Liver (tissue), 9 donors: Measurements from ENCODE around the gene IQCK. TPM values are rescaled to one million over a fixed set of nuclear protein-coding genes. Genes with fewer than 3 reads are reported as not detected.
A peak's percentile ranks its signal among the peaks of the same experiment; 100 is the strongest.

Experiments used
- DNase-seq: peaks from one replicate; pipeline ENCODE4 v3.0.0-alpha.2; 2017; ENCODE audit warnings: low spot score
- H3K27ac ChIP-seq, 2 donors: one replicate each; pipeline ENCODE4 v1.7.0; 2013; ENCODE audit warnings: inconsistent platforms in 2 of 2, low read length in 2 of 2, control low read depth in 1 of 2, low read depth in 1 of 2, mild to moderate bottlenecking in 1 of 2
- H3K27me3 ChIP-seq, 4 donors: one replicate each; pipeline versions ENCODE4 v1.6.1 to v1.7.0; 2013; ENCODE audit warnings: low read length in 3 of 4, inconsistent platforms in 1 of 4, mild to moderate bottlenecking in 1 of 4, moderate library complexity in 1 of 4; ENCODE audit not compliant: control insufficient read depth in 4 of 4, insufficient read depth in 4 of 4
- H3K36me3 ChIP-seq, 4 donors: one replicate each; pipeline versions ENCODE4 v1.6.1 to v1.7.0; 2013; ENCODE audit warnings: low read length in 3 of 4, mild to moderate bottlenecking in 3 of 4, low read depth in 1 of 4, moderate library complexity in 1 of 4; ENCODE audit not compliant: control insufficient read depth in 4 of 4, insufficient read depth in 3 of 4
- H3K4me1 ChIP-seq, 4 donors: one replicate each; pipeline versions ENCODE4 v1.6.1 to v1.7.0; 2013; ENCODE audit warnings: low read length in 3 of 4, mild to moderate bottlenecking in 3 of 4, moderate library complexity in 1 of 4; ENCODE audit not compliant: control insufficient read depth in 4 of 4, insufficient read depth in 4 of 4
- H3K4me3 ChIP-seq, 3 donors: one replicate each; pipeline versions ENCODE4 v1.6.1 to v1.7.0; 2013; ENCODE audit warnings: low read length in 3 of 3, control low read depth in 1 of 3, low read depth in 1 of 3, mild to moderate bottlenecking in 1 of 3
- H3K9ac ChIP-seq, 2 donors: one replicate each; pipeline ENCODE4 v1.7.0; 2013; ENCODE audit warnings: low read length in 2 of 2, mild to moderate bottlenecking in 2 of 2, moderate library complexity in 2 of 2, control low read depth in 1 of 2, low read depth in 1 of 2
- H3K9me3 ChIP-seq, 4 donors: one replicate each; pipeline versions ENCODE4 v1.6.1 to v1.7.0; 2013; ENCODE audit warnings: low read length in 3 of 4; ENCODE audit not compliant: control insufficient read depth in 4 of 4
- ATF3 ChIP-seq: IDR thresholded peaks from 2 replicates; pipeline ENCODE4 v1.6.1; 2016; ENCODE audit warnings: antibody characterized with exemption
- CTCF ChIP-seq: fragments of 150-350 bp; IDR thresholded peaks from 2 replicates; pipeline ENCODE4 v1.5.1; 2017; ENCODE audit warnings: improper control_type of control experiment, low read depth, low read length; ENCODE audit not compliant: missing input control
- EGR1 ChIP-seq, 2 donors: IDR thresholded peaks; 2 replicates each; pipeline ENCODE4 v1.6.1; 2016 to 2018; ENCODE audit warnings: antibody characterized with exemption in 2 of 2, low read depth in 2 of 2
- FOXA1 ChIP-seq: IDR thresholded peaks from 2 replicates; pipeline ENCODE4 v1.6.1; 2016; ENCODE audit warnings: antibody characterized with exemption
- FOXA2 ChIP-seq: IDR thresholded peaks from 2 replicates; pipeline ENCODE4 v1.6.1; 2016; ENCODE audit warnings: antibody characterized with exemption
- GABPA ChIP-seq, 2 donors: IDR thresholded peaks in 1 of 2; conservative IDR thresholded peaks in 1 of 2; 2 replicates each; pipeline ENCODE4 v1.6.1; 2016; ENCODE audit warnings: antibody characterized with exemption in 2 of 2, mild to moderate bottlenecking in 1 of 2, moderate library complexity in 1 of 2
- HNF4A ChIP-seq, 2 donors: conservative IDR thresholded peaks; 2 replicates each; pipeline ENCODE4 v1.6.1; 2016; ENCODE audit warnings: antibody characterized with exemption in 2 of 2, mild to moderate bottlenecking in 2 of 2
- HNF4G ChIP-seq: IDR thresholded peaks from 2 replicates; pipeline ENCODE4 v1.6.1; 2016; ENCODE audit warnings: antibody characterized with exemption
- MAX ChIP-seq: IDR thresholded peaks from 2 replicates; pipeline ENCODE4 v1.6.1; 2016; ENCODE audit warnings: antibody characterized with exemption
- RAD21 ChIP-seq, 2 donors: IDR thresholded peaks; 2 replicates each; pipeline ENCODE4 v1.6.1; 2016; ENCODE audit warnings: antibody characterized with exemption in 2 of 2, mild to moderate bottlenecking in 2 of 2
- REST ChIP-seq: IDR thresholded peaks from 2 replicates; pipeline ENCODE4 v1.6.1; 2016; ENCODE audit warnings: antibody characterized with exemption, mild to moderate bottlenecking
- SP1 ChIP-seq: IDR thresholded peaks from 2 replicates; pipeline ENCODE4 v1.6.1; 2018; ENCODE audit warnings: antibody characterized with exemption, mild to moderate bottlenecking
- YY1 ChIP-seq: IDR thresholded peaks from 2 replicates; pipeline ENCODE4 v1.6.1; 2016; ENCODE audit warnings: antibody characterized with exemption, mild to moderate bottlenecking
- ZBTB33 ChIP-seq: IDR thresholded peaks from 2 replicates; pipeline ENCODE4 v1.6.1; 2016; ENCODE audit warnings: antibody characterized with exemption
- WGBS: extraction: QIAGEN DNeasy Blood & Tissue Kit; methylation state at CpG from one replicate; pipeline ENCODE4 v1.1.7; 2013; 5-methylcytosine and 5-hydroxymethylcytosine counted together
- polyA plus RNA-seq, 2 donors: library from polyadenylated mRNA; stranded (reverse) in 1 of 2; unstranded in 1 of 2; fragments of 200-250 nt in 1 of 2; fragments of >200 nt in 1 of 2; fragmentation: Nextera tagmentation in 1 of 2; extraction: Ambion mirVana in 1 of 2; gene quantifications; one replicate each; pipeline versions ENCODE4 v1.2.1 to v1.2.3, GENCODE V29; 2013 to 2015
- total RNA-seq, 2 donors: library from RNA; depleted of rRNA; stranded (reverse); fragments of >200 nt; gene quantifications; one replicate each; pipeline ENCODE4 v1.2.3, GENCODE V29; 2014
- donor health status: healthy.
- donor health status: healthy.
- donor health status: healthy.
- donor health status: healthy.
- donor health status: healthy.

IQCK gene
- total and polyA plus RNA-seq, 4 donors = 2.1 to 4.4 (median 2.9) TPM

GRCh38 chr16:19886073-19886941 is 168.2 kb downstream of the IQCK start:
- TF ChIP-seq YY1 (peak; percentile 57), RAD21 (IDR thresholded peaks at IDR 0.05) (peak; percentile 99), ATF3 (no peak), CTCF (peak; percentile 100)
- Histone ChIP-seq H3K4me1 (peaks cover 9 to 30% (median 22%) of the 10 kb centered on the region in 4 donors), H3K36me3 (no peaks in the 10 kb centered on the region), H3K4me3 (peak overlapping the region in 2 of 3 donors; percentile 9 to 12), H3K27me3 (no peaks in the 10 kb centered on the region), H3K9me3 (no peaks in the 10 kb centered on the region), H3K27ac (no peak overlapping the region), H3K9ac (no peak overlapping the region)
- peak; percentile 79 for DNase-seq
- 6% methylated on average over 20 of the region's 20 CpGs for WGBS

- H3K4me3 ChIP-seq = no peak overlapping the region
- TF ChIP-seq GABPA (IDR thresholded peaks at IDR 0.05 in 1 of 2, conservative IDR thresholded peaks at IDR 0.05 in 1 of 2) (no peak), ZBTB33 (no peak), CTCF (no peak), FOXA1 (no peak), MAX (no peak), RAD21 (IDR thresholded peaks at IDR 0.05) (no peak), HNF4A (conservative IDR thresholded peaks at IDR 0.05) (no peak), HNF4G (no peak), FOXA2 (no peak), YY1 (no peak), REST (no peak), SP1 (no peak), EGR1 (IDR thresholded peaks at IDR 0.05; ENCODE audit: low read depth in 2 of 2) (no peak)
- H3K4me1 ChIP-seq = peaks cover 9 to 25% (median 20%) of the 10 kb centered on the region in 4 donors
- DNase-seq = no peak
- H3K9me3 ChIP-seq = no peaks in the 10 kb centered on the region
- no peak overlapping the region for H3K27ac ChIP-seq
- WGBS = 74% methylated on average over 3 of the region's 3 CpGs
- no peaks in the 10 kb centered on the region for H3K27me3 ChIP-seq
- no peak overlapping the region for H3K9ac ChIP-seq
- H3K36me3 ChIP-seq = no peaks in the 10 kb centered on the region
Measured at GRCh38 chr16:19888834-19889233, 170.8 kb downstream of the IQCK start.
